ENCODE data around the gene CHMP4B.

DNA sequence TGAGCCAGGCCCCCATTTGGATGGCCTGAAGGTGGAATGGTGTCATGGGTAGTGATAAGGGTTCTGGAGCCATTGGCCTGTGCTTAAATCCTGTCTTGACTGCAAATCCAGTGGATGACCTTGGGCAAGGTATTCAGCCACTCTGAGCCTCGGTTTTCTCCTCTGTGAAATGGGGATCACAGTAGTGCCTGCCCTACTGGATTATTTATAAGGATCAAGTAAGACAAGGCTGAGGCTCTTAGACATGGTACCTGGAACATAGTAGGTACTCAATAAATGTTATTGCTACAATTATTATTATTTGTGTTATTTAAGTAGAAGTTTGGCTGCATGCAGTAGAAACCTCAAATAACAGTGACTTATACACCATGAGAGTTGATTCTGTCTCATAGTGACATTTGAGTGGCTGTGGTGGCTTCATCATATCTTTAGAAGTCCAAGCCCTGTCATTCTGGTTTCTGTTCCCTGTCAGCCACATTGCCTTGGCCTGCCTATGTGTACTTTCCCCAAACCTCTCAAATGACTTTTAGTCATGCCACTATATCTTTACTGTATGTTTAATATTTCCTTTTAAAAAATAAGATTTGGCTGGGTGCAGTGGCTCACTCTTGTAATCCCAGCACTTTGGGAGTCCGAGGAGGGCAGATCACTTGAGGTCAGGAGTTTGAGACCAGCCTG, 37.6 kb upstream of the CHMP4B start:
- TF ChIP-seq TCF4 (CRISPR knock-in tag; IDR thresholded peaks at IDR 0.05; ENCODE audit: borderline replicate concordance), result no peak
- TF ChIP-seq RARB (CRISPR knock-in tag; IDR thresholded peaks at IDR 0.05), result no peak
- TF ChIP-seq, protein P1, sequence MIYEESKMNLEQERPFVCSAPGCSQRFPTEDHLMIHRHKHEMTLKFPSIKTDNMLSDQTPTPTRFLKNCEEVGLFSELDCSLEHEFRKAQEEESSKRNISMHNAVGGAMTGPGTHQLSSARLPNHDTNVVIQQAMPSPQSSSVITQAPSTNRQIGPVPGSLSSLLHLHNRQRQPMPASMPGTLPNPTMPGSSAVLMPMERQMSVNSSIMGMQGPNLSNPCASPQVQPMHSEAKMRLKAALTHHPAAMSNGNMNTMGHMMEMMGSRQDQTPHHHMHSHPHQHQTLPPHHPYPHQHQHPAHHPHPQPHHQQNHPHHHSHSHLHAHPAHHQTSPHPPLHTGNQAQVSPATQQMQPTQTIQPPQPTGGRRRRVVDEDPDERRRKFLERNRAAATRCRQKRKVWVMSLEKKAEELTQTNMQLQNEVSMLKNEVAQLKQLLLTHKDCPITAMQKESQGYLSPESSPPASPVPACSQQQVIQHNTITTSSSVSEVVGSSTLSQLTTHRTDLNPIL (CRISPR knock-in tag; IDR thresholded peaks at IDR 0.05; ENCODE audit: low read depth), result no peak
- TF ChIP-seq ISL1 (CRISPR knock-in tag; IDR thresholded peaks at IDR 0.05), result no peak
- TF ChIP-seq ZFP30 (CRISPR knock-in tag; IDR thresholded peaks at IDR 0.05), result no peak
